Fibroblast of lung (primary cell): ENCODE results near the gene SLC52A1.

Source experiments
- CTCF ChIP-seq, 2 donors: IDR thresholded peaks in 1 of 2; conservative IDR thresholded peaks in 1 of 2; 1 replicate in 1 of 2; 2 replicates in 1 of 2; pipeline ENCODE4 v1.5.1; 2011 to 2012; ENCODE audit warnings: low read length in 2 of 2, control low read depth in 1 of 2, inconsistent platforms in 1 of 2, low read depth in 1 of 2, mild to moderate bottlenecking in 1 of 2
- EZH2 ChIP-seq: IDR thresholded peaks from 2 replicates; pipeline ENCODE4 v1.5.1; 2012; ENCODE audit warnings: low read length, control low read depth, mild to moderate bottlenecking; ENCODE audit errors: missing control alignments

- TF ChIP-seq CTCF (conservative IDR thresholded peaks at IDR 0.05 in 1 of 2, IDR thresholded peaks at IDR 0.05 in 1 of 2; ENCODE audit: low read depth in 1 of 2, low read length in 2 of 2) (peak in 1 of 2 donors; percentile 2), EZH2 (no peak)
Measured at GRCh38 chr17:5019475-5019956, 15.7 kb downstream of the SLC52A1 start.
